ENCODE measurements around the gene SLC25A51.

- TF ChIP-seq CTCF (IDR thresholded peaks at IDR 0.05) (no peak), POLR2A (IDR thresholded peaks at IDR 0.05) (no peak), POLR2AphosphoS5 (IDR thresholded peaks at IDR 0.05) (no peak)
Observed at GRCh38 chr9:37906312-37907239, 2.6 kb upstream of the SLC25A51 start.
